H9 (cell line): ENCODE results near the gene ABCA3. TPM values are rescaled to one million over a fixed set of nuclear protein-coding genes. Genes with fewer than 3 reads are reported as not detected.
"Not testable (repeated sequence)": the region's sequence is repeated elsewhere in the genome, so short reads cannot be mapped to it uniquely, and the experiment has no call there.

Experiments used
- DNase-seq: peaks from one replicate; pipeline ENCODE4 v3.0.0-alpha.2; 2017
- H2AFZ ChIP-seq: one replicate; pipeline ENCODE4 v1.6.1; 2013; ENCODE audit warnings: mild to moderate bottlenecking, low read length, control low read depth, moderate library complexity
- H2AK5ac ChIP-seq: 2 replicates; pipeline ENCODE4 v1.6.1; 2013; ENCODE audit warnings: low read length, control low read depth, mixed read lengths; ENCODE audit not compliant: insufficient read length
- H2BK120ac ChIP-seq: one replicate; pipeline ENCODE4 v1.6.1; 2013; ENCODE audit warnings: low read depth, mild to moderate bottlenecking, low read length, control low read depth, inconsistent platforms; ENCODE audit not compliant: poor library complexity, severe bottlenecking
- H2BK12ac ChIP-seq: 2 replicates; pipeline ENCODE4 v1.6.1; 2013; ENCODE audit warnings: low read length, control low read depth, mixed read lengths, low read depth; ENCODE audit not compliant: insufficient read length
- H2BK15ac ChIP-seq: 2 replicates; pipeline ENCODE4 v1.6.1; 2013; ENCODE audit warnings: low read depth, low read length, control low read depth
- H2BK20ac ChIP-seq: one replicate; pipeline ENCODE4 v1.6.1; 2013; ENCODE audit warnings: low read depth, mild to moderate bottlenecking, low read length, control low read depth, inconsistent platforms; ENCODE audit not compliant: poor library complexity, severe bottlenecking
- H2BK5ac ChIP-seq: 2 replicates; pipeline ENCODE4 v1.6.1; 2013; ENCODE audit warnings: low read length, control low read depth, mixed read lengths; ENCODE audit not compliant: insufficient read length
- H3K14ac ChIP-seq: 2 replicates; pipeline ENCODE4 v1.6.1; 2013; ENCODE audit warnings: low read length, control low read depth; ENCODE audit not compliant: insufficient read depth
- H3K18ac ChIP-seq: 2 replicates; pipeline ENCODE4 v1.6.1; 2013; ENCODE audit warnings: low read depth, mild to moderate bottlenecking, mixed read lengths, low read length, control low read depth; ENCODE audit not compliant: insufficient read length
- H3K23ac ChIP-seq: 2 replicates; pipeline ENCODE4 v1.6.1; 2013; ENCODE audit warnings: low read length, control low read depth, mixed read lengths, low read depth; ENCODE audit not compliant: insufficient read length
- H3K23me2 ChIP-seq: 2 replicates; pipeline ENCODE4 v1.6.1; 2013; ENCODE audit warnings: low read depth, mild to moderate bottlenecking, mixed read lengths, low read length, control low read depth; ENCODE audit not compliant: insufficient read length, poor library complexity, severe bottlenecking
- H3K27ac ChIP-seq: 2 replicates; pipeline ENCODE4 v1.5.1; 2013; ENCODE audit warnings: low read length, control low read depth, mixed read lengths, low read depth; ENCODE audit not compliant: insufficient read length
- H3K27me3 ChIP-seq: 2 replicates; pipeline ENCODE4 v1.6.1; 2013; ENCODE audit warnings: low read length, control low read depth, inconsistent platforms; ENCODE audit not compliant: insufficient read depth
- H3K4ac ChIP-seq: 2 replicates; pipeline ENCODE4 v1.6.1; 2013; ENCODE audit warnings: low read depth, mild to moderate bottlenecking, control low read depth, inconsistent platforms, low read length, moderate library complexity
- H3K4me1 ChIP-seq: 2 replicates; pipeline ENCODE4 v1.6.1; 2013; ENCODE audit warnings: low read length, control low read depth, inconsistent platforms; ENCODE audit not compliant: insufficient read depth
- H3K4me2 ChIP-seq: 2 replicates; pipeline ENCODE4 v1.6.1; 2013; ENCODE audit warnings: low read length, control low read depth, mixed read lengths; ENCODE audit not compliant: insufficient read length, insufficient read depth
- H3K56ac ChIP-seq: 2 replicates; pipeline ENCODE4 v1.6.1; 2013; ENCODE audit warnings: low read depth, mild to moderate bottlenecking, mixed read lengths, low read length, control low read depth; ENCODE audit not compliant: insufficient read length
- H3K79me1 ChIP-seq: 2 replicates; pipeline ENCODE4 v1.6.1; 2013; ENCODE audit warnings: low read depth, mild to moderate bottlenecking, moderate library complexity, low read length, control low read depth, inconsistent platforms; ENCODE audit not compliant: insufficient read depth, poor library complexity, severe bottlenecking
- H3K79me2 ChIP-seq: 2 replicates; pipeline ENCODE4 v1.6.1; 2013; ENCODE audit warnings: low read length, control low read depth, inconsistent platforms; ENCODE audit not compliant: insufficient read depth
- H3K9ac ChIP-seq: 2 replicates; pipeline ENCODE4 v1.6.1; 2013; ENCODE audit warnings: low read length, control low read depth, mixed read lengths; ENCODE audit not compliant: insufficient read length; ENCODE audit errors: extremely low read depth
- H3K9me3 ChIP-seq: one replicate; pipeline ENCODE4 v1.6.1; 2013; ENCODE audit warnings: low read depth, low read length, inconsistent platforms; ENCODE audit not compliant: control insufficient read depth
- H3T11ph ChIP-seq: one replicate; pipeline ENCODE4 v1.6.1; 2013; ENCODE audit warnings: mild to moderate bottlenecking, low read length, control low read depth, inconsistent platforms
- H4K20me1 ChIP-seq: one replicate; pipeline ENCODE4 v1.6.1; 2013; ENCODE audit not compliant: control insufficient read depth, insufficient read length, insufficient read depth
- H4K5ac ChIP-seq: 2 replicates; pipeline ENCODE4 v1.6.1; 2013; ENCODE audit warnings: low read depth, mild to moderate bottlenecking, mixed read lengths, low read length, control low read depth; ENCODE audit not compliant: insufficient read length
- H4K8ac ChIP-seq: replicated peaks from 2 replicates; pipeline ENCODE4 v1.6.1; 2013; ENCODE audit warnings: low read length, control low read depth, mixed read lengths, low read depth; ENCODE audit not compliant: insufficient read length
- H4K91ac ChIP-seq: 2 replicates; pipeline ENCODE4 v1.6.1; 2013; ENCODE audit warnings: low read depth, mild to moderate bottlenecking, moderate library complexity, mixed read lengths, low read length, control low read depth; ENCODE audit not compliant: insufficient read length
- H3K27ac Mint-ChIP-seq, 3 experiments: 2 replicates in 2 of 3; 3 replicates in 1 of 3; pipeline ENCODE4 v1.8.0; 2020 to 2021; ENCODE audit warnings: mixed read lengths in 3 of 3, mild to moderate bottlenecking in 1 of 3, moderate library complexity in 1 of 3
- H3K27me3 Mint-ChIP-seq: 2 replicates; pipeline ENCODE4 v1.8.0; 2021; ENCODE audit warnings: low read depth, mild to moderate bottlenecking, moderate library complexity, mixed read lengths
- H3K36me3 Mint-ChIP-seq, 3 experiments: 2 replicates in 2 of 3; 3 replicates in 1 of 3; pipeline ENCODE4 v1.8.0; 2020 to 2021; ENCODE audit warnings: low read depth in 3 of 3, mixed read lengths in 3 of 3; ENCODE audit not compliant: insufficient read depth in 1 of 3
- H3K4me1 Mint-ChIP-seq, 2 experiments: 2 replicates each; pipeline ENCODE4 v1.8.0; 2020; ENCODE audit warnings: mixed read lengths in 2 of 2
- H3K4me3 Mint-ChIP-seq, 2 experiments: 2 replicates in 1 of 2; 3 replicates in 1 of 2; pipeline ENCODE4 v1.8.0; 2020 to 2021; ENCODE audit warnings: mild to moderate bottlenecking in 2 of 2, mixed read lengths in 2 of 2, moderate library complexity in 1 of 2
- H3K9me3 Mint-ChIP-seq, 2 experiments: 2 replicates in 1 of 2; 3 replicates in 1 of 2; pipeline ENCODE4 v1.8.0; 2020; ENCODE audit warnings: mild to moderate bottlenecking in 2 of 2, mixed read lengths in 2 of 2, moderate library complexity in 1 of 2
- WGBS: extraction: QIAGEN DNeasy Blood & Tissue Kit; methylation state at CpG from one replicate; pipeline ENCODE4 v1.1.7; 2013; ENCODE audit warnings: missing lambda C conversion rate, low lambda C conversion rate, mixed read lengths; ENCODE audit not compliant: insufficient read length; ENCODE audit errors: extremely low coverage; 5-methylcytosine and 5-hydroxymethylcytosine counted together
- total RNA-seq: library from RNA; stranded (reverse); gene quantifications from 2 replicates; pipeline ENCODE4 v1.2.1, GENCODE V29; 2021
- TF ChIP-seq, protein P1 (sequence below): fragments of 200-600 bp; sonication (generic); conservative IDR thresholded peaks from 3 replicates; pipeline ENCODE4 v1.8.0; 2021; ENCODE audit warnings: antibody characterized with exemption, mild to moderate bottlenecking

Gene ABCA3
- total RNA-seq, 1 experiment from 2014 or later: 8.0 TPM

DNA sequence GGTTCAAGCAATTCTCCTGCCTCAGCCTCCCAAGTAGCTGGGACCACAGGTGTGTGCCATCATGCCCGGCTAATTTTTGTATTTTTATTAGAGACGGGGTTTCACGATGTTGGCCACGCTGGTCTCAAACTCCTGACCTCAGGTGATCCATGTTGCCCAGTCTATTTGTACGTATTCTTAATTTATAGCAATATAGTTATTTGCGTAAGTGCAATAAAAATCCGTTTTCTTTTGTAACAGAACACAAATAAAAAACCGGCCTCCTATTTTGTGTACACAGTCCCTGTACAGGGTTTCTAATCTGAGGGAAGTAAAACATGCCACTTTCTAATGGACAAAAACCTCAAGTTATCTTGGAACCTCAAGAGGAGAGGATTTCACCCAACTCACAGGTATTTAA, 80.3 kb downstream of the ABCA3 start:
- no peak overlapping the region for H2BK120ac ChIP-seq
- H3K56ac ChIP-seq: no peak overlapping the region
- no peak overlapping the region for H4K5ac ChIP-seq
- WGBS: no CpG with 5 or more reads among the region's 8 CpGs
- H3T11ph ChIP-seq: no peak overlapping the region
- TF ChIP-seq, protein P1, sequence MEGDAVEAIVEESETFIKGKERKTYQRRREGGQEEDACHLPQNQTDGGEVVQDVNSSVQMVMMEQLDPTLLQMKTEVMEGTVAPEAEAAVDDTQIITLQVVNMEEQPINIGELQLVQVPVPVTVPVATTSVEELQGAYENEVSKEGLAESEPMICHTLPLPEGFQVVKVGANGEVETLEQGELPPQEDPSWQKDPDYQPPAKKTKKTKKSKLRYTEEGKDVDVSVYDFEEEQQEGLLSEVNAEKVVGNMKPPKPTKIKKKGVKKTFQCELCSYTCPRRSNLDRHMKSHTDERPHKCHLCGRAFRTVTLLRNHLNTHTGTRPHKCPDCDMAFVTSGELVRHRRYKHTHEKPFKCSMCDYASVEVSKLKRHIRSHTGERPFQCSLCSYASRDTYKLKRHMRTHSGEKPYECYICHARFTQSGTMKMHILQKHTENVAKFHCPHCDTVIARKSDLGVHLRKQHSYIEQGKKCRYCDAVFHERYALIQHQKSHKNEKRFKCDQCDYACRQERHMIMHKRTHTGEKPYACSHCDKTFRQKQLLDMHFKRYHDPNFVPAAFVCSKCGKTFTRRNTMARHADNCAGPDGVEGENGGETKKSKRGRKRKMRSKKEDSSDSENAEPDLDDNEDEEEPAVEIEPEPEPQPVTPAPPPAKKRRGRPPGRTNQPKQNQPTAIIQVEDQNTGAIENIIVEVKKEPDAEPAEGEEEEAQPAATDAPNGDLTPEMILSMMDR: no peak
- no peak overlapping the region for H3K18ac ChIP-seq
- no peak overlapping the region for H3K9ac ChIP-seq
- peaks cover 7 to 9% of the 10 kb centered on the region in 2 experiments for H3K4me1 Mint-ChIP-seq
- no peak overlapping the region for H4K91ac ChIP-seq
- no peak overlapping the region for H4K8ac ChIP-seq
- no peak overlapping the region for H2AFZ ChIP-seq
- no peak overlapping the region for H3K14ac ChIP-seq
- peaks cover 77 to 100% (median 94%) of the 10 kb centered on the region in 3 experiments for H3K36me3 Mint-ChIP-seq
- no peak overlapping the region for H3K27ac Mint-ChIP-seq
- no peaks in the 10 kb centered on the region for H3K9me3 ChIP-seq
- H3K4ac ChIP-seq: no peak overlapping the region
- H4K20me1 ChIP-seq: peaks cover 2% of the 10 kb centered on the region
- no peak overlapping the region for H3K4me3 Mint-ChIP-seq
- no peak overlapping the region for H2AK5ac ChIP-seq
- H2BK15ac ChIP-seq: no peak overlapping the region
- H3K79me2 ChIP-seq: peaks cover 18% of the 10 kb centered on the region
- H2BK20ac ChIP-seq: no peak overlapping the region
- H3K27me3 ChIP-seq: no peaks in the 10 kb centered on the region
- H3K9me3 Mint-ChIP-seq: no peaks in the 10 kb centered on the region
- peaks cover 6% of the 10 kb centered on the region for H3K79me1 ChIP-seq
- H3K23ac ChIP-seq: no peak overlapping the region
- H2BK5ac ChIP-seq: no peak overlapping the region
- H3K27ac ChIP-seq: no peak overlapping the region
- H3K23me2 ChIP-seq: no peaks in the 10 kb centered on the region
- H3K27me3 Mint-ChIP-seq: no peaks in the 10 kb centered on the region
- no peak overlapping the region for H2BK12ac ChIP-seq
- H3K4me2 ChIP-seq: no peak overlapping the region
- no peak for DNase-seq
- H3K4me1 ChIP-seq: no peaks in the 10 kb centered on the region

DNA sequence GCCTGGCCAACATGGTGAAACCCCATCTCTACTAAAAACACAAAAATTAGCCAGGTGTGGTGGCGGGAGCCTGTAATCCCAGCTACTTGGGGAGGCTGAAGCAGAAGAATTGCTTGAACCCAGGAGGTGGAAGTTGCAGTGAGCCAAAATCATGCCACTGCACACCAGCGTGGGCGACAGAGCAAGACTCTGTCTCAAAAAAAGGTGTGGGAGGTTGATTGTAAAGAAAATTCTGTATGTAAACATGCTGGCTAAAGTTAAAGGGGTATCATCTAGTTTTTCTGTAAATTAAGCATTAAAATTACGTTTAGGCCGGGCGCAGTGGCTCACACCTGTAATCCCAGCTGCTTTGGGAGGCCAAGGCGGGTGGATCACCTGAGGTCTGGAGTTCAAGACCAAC, 82.0 kb downstream of the ABCA3 start:
- H3K27ac Mint-ChIP-seq: peak overlapping the region in 1 of 3 experiments; percentile 64; a peak in 1 of 7 replicates
- not testable (repeated sequence) for H3K27ac ChIP-seq, H3K79me2 ChIP-seq, H3K4me3 Mint-ChIP-seq, H3K27me3 ChIP-seq, H3K4me2 ChIP-seq, H2BK12ac ChIP-seq, H3K23me2 ChIP-seq, H2AFZ ChIP-seq, H4K91ac ChIP-seq, H3K4ac ChIP-seq, H4K5ac ChIP-seq, DNase-seq, H3K56ac ChIP-seq, H3K9me3 Mint-ChIP-seq, H2BK120ac ChIP-seq, H3K27me3 Mint-ChIP-seq, H3K23ac ChIP-seq, H2BK5ac ChIP-seq, H3K18ac ChIP-seq, H3K9me3 ChIP-seq, H4K20me1 ChIP-seq, H3K79me1 ChIP-seq, H3T11ph ChIP-seq, H3K4me1 Mint-ChIP-seq, H2BK15ac ChIP-seq, H3K4me1 ChIP-seq, H3K9ac ChIP-seq, H2BK20ac ChIP-seq, H2AK5ac ChIP-seq, H3K14ac ChIP-seq, H4K8ac ChIP-seq
- H3K36me3 Mint-ChIP-seq: peaks cover 70 to 99% (median 90%) of the 10 kb centered on the region in 3 experiments
- WGBS: no CpG with 5 or more reads among the region's 7 CpGs
